Dedifferentiated amniotic fluid mesenchymal stem cell (primary cell): Measurements from ENCODE around the gene LITAF.

Experiments
- DNase-seq: peaks from one replicate; pipeline ENCODE4 v3.0.0-alpha.2; 2016; ENCODE audit errors: extremely low spot score

LITAF gene

DNA sequence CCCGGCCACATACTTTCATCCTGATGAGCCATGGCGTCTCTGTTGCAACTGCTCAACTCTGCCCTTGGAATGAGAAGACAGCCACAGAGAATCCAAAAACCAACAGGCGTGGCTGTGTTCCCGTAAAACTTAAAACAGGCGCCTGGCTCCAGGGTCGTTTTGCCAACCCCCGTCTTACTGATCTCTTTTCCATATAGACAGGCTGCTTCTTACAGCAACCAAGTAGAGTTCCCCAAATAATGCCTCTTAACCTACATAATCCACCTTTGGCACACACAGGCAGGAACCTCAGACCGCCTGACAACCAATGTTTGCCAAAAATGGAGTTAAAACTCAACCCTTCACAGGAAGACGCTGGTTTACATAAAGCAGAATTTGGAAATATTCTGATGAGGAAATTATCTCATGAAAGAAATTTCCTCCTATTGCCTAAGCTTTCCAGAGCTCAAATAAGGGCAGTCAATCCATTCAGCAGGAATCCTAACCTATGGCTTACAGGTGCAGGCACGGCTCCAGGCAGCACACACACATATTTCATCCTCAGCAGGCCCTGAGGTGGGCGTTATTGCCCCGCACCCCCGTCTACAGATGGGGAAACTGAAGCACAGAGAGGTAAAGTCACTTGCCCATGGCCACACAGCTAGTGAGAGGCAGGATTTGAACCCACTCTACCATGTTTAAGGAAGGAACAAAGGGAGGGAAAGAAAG, 35.8 kb downstream of the LITAF start:
- DNase-seq = no peak

DNA sequence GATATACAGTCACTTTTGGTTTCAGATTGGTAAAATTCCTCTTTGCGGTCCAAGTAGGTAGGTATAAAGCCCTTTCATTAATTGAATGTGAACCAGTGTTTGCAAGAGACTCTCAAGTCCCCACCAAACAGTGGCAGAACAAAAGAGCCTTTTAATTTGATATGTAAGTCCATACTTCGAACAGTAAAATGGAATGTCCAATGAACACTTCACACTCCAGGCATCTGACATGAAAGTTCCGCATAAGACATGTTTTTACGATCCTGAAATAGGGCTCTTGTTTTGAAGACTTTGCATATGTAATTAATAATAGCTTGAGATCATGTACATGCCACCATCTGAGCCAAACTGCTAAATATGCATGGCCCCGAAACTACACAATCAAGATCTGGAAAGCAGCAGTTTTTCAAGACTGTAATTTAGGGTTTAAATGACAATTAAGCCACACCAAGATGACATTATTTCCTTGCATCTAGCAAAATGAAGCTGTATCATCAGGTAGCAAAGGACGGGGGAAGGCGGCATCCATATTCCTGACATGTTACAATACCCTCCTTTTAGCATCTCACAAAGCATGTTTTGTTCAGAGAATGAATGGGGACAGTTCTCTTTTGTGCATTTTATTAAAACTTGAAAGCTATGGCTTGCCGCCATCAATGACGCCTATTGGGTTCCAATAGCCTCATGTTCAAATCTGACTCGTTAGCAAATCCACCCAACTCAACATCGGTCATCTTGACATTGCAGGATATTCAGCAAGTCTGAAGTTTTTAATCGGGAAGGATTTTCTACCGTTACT, 39.4 kb downstream of the LITAF start:
- no peak for DNase-seq

DNA sequence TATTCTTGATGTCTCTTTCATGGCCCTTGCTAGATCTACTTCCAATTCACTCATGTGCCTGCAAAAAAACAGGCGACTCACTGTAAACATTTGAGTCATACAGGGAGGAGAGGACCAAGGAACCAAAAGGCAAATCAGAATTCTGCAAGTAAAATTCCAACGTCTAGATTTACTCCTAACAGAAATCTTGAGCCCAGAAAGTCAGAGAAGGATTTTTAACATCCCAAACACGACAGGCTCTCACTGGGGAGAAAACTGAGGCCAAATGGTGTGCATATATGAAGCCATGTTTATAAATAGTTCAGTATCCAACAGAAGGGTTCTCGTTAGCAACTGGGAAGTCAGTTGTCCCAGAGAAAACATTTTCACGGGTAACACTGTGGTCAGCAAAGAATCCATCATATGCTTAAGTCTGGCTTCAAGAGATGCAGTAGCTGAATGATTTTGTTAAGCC, 40.1 kb downstream of the LITAF start:
- DNase-seq = peak; percentile 65

DNA sequence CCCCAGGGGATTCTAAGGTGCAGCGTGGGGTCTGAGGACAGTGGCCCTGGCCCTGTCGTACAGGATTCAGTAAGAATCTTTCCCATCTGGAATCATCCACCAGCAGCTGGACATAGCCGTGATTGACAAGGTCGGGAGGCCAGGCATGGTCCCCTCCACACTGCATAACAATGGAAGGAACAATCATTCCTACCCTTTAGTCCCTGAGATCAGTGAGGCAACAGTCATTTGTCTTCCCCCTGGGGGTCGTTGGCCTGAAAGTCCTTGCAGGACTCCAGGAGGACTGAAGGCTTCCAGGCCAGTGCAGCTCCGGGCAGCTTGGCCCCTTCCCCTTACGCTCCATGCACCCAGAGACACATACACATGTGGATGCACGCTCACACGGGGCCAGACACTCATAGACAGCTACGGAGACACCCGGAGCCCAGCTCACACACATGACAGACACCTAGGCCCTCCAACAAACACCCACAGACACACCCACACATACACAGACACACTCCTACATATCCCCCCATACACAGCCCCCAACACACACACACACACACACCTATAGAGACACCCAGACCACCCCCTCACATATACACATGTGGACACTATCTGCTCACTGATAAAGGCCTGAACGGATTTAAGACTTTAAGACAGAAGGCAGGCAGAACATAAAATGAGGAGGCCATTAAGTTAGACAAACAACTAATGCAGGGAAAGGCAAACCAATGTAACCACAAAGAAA, 42.9 kb downstream of the LITAF start:
- no peak for DNase-seq

DNA sequence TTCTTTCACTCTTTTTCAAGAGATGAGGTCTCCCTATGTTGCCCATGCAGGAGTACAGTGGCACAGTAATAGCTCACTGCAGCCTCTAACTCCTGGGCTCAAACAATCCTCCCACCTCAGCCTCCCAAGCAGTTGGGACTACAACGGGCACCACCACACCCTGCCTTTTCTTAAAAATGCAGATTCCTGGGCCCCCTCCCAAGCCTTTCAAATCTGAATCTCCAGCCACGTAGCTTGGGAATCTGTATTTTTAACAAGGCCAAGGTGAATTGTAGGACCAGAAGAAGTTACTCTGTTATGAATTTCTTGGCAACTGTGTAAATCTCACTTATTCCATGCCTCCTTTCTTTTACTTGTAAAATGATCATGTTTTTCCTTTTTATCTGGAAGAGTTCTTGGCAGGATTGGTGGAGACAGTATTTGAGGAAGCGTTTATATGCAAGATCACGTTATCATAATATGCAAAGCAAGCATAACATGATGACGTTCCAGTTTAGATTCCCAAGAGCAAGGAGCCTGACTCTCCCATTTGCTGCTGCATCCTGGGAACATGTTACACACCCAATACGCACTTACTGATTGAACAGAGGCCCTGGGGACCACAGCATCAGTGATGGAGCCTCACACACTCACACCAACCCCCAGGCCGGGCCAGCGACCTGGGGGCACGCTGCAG, 44.5 kb downstream of the LITAF start:
- no peak for DNase-seq

DNA sequence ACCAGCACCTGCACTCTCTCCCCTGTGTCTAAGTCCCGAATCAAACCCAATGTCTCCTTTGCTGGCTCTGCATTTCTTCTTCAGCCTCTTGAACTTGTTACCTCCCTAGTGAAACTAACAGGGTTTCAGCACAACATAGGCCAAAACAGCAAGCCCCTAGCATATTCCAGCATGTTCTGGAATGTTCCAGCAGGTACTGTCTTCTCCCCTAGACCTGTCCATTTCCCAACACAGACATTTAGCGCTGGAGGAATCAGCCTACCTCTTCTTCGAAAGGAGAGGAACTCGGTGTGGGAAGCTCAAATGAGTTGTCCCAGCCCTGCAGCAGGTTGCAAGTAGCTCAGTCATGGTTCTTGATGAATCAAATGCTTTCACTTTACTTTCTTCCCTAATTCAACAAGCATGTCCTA, 47.1 kb downstream of the LITAF start:
- DNase-seq = no peak

DNA sequence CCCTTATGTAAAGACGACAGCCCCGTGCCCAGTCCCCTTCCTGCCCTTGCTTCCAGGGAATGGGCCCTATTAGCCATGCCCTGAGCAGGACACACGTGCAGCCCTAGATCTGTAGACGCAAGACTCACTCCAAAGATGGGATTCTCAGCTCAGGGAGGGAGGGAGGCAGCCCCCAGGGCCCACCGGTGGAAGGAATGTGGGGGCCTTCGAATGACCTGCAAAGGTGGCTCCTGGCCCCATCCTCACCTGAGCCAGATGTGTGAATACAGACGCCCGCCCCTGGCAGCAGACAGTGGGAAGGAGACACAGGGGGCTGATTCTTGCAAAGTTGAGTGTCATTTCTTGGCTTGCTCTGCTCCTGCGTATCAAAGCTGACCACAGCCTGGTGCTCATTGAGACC, 47.8 kb downstream of the LITAF start:
- DNase-seq = no peak

DNA sequence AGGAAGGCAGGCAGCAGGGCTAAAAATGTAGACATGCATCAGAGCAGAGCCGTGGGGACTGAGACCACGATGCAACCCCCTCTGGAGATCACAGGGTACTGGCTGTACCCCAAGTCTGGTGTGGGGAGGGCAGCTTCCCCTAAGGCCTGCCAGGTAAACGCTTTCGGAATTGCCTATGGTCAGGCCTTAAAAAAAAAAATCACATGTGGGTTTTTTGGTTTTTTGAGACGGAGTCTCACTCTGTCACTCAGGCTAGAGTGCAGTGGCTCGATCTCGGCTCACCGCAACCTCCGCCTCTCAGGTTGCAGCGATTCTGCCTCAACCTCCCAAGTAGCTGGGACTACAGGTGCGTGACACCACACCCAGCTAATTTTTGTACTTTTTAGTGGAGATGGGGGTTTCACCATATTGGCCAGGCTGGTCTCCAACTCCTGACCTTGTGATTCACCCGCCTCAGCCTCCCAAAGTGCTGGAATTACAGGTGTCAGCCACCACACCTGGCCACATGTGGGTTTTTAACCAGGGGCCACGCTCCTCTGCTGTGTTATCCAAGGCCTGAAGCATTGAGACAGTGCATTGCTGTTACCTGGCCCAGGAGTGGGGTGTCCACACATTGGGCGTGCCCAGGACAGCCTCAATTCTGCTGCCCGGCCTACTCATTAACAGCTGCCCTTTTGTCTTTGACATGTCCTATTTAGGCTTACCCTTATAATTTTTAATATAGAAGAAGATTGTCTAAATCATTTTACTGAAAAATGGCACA, 50.4 kb downstream of the LITAF start:
- no peak for DNase-seq

DNA sequence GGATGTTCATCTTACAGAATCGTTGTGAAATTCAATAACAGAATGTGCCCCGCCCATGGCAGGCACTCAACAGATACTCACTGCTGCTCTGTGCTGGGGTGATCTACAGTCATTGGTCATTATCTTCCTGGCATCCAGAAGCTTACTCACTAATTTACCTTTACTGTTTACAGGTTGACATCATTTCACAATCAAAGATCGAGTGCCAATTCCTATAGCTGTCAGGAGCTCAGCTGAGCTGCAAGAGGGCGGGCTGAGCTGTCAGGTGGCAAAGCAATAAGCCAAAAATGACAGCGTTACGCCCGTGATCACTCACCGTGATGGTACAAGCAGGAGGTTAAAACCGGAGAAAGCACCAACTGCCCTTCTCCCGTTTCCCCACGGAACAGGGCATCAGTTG, 51.2 kb downstream of the LITAF start:
- no peak for DNase-seq

DNA sequence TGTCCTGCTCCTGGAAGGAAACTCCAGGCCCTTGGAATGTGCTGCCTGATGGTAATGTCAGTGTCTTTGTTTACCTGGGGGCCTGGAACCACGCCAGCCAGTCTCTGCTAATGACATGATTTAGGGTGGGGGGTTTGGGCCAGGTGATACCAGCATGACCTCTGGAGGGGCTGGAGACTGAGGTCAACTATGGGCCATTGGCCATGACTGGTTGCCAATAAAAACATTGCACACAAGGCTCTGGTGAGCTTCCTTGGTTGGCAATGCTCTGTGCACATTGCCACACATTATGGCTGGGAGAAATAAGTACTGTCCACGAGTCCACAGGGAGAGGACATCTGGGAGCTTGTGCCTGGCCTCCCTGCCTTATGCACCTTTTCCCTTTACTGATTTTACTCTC, 52.5 kb downstream of the LITAF start:
- DNase-seq = no peak

DNA sequence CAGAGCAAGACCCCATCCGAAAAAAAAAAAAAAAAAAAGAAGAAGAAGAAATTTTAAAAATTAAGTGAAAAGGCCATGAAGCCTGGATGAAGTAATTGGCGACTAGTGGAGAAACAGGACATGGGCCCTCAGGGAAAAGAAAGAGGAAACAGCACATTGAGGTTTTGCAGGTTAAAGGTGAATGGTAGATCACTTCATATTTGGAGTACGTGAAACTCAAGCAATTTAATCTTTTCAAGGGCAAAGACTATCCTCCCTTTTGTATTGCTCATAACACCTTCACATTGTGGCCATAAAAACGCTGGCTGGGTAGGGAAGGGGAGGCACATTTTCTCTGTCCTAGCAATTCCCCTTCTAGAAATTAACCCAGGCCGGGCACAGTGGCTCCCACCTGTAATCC, 53.1 kb downstream of the LITAF start:
- no peak for DNase-seq

DNA sequence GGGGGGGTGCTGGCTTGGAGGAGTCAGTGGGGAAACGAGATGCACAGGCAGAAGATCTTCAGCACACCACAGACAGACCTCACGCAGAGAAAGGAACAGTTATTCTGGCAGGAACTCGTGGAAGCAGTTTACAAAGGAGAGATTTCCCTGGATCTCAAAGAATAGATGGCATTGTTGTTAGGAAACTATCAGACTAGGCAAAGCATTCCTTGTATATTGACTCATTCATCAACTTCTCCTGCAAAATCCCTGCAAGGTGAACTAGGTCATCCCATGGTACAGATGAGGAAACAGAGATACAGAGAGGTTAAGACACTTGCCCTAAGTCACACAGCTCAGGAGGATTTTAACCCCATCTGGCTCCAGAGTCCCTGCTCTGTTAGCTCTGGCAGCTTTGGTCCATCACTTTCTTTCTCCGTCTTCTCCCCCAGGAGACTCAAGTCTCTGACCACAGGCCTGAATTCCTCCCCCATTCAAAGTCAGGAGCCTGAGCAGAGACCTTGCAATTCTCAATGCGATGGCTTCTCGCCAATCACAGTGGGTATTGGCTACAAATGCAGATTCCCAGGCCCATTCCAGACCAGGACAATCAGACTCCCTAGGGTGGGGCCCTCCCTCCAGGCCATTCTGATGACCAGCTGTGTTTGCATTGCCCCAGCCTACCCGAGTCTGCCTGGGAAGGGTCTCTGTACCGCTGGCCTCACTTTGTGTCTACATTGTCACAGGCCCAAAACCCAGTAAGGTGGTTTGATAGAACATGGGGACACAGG, 56.4 kb downstream of the LITAF start:
- no peak for DNase-seq

DNA sequence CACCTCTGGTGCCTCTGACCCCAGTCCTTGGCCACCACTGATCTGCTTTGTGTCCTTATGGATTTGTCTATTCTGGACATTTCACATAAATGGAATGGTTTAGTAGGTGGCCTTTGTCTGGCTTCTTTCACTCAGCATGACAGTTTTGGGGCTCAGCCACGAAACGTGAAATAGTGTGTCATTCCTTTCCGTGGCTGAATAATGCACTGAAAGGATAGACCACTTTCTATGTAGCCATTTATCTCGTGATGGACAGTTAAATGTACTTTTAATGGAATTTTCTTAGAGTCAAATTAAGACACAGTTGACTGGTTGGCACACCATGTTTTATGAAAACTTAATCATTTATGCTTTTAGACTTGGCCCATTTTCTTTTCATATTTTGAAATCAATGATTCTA, 57.4 kb downstream of the LITAF start:
- DNase-seq = no peak

DNA sequence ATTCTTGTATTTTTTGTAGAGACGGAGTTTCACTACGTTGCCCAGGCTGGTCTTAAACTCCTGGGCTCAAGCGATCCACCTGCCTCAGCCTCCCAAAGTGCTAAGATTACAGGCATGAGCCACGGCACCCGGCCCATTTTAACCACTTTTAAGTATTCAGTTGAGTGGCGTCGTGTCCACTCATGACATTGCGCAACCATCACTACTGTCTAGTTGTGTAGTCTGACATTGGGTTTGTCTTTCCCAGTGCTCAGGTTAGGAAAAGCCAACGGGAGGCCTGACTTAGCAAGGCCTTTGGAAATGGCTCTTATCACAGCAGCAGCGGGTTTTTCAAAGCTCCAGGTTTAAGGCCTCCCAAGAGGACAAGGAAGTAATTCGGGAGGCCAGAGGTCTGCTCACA, 58.7 kb downstream of the LITAF start:
- DNase-seq = no peak

DNA sequence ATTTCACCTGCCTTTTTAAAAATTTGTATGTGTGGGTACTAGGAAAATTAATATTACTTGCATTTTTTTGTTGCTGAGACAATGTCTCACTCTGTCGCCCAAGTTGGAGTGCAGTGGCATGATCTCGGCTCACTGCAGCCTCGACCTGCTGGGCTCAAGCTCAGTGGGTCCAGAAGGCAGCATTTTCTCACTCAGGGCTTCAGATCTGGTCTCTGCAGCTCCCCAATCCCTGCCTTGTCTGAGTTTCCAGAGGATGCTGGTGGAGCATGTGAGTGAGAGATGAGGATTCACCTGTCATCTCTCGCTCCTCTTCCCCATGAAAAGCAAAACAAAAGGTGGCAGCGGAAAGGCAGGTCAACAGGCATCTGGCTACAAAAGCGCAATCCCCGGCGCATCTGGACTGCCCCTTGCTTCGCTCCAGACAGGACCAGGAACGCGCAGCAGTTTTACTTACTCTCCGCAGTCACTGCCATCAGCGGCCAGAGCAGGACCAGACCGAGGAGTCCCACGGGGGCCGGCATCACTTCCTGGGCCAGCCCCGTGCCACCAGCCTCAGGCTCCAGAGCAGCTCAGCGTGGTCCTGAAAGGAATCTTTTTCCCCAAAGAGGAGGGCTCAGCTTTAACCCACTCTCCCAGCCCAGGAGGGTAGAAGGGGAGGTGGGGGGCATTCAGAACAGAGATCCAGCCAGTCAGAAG, 59.9 kb downstream of the LITAF start:
- no peak for DNase-seq

DNA sequence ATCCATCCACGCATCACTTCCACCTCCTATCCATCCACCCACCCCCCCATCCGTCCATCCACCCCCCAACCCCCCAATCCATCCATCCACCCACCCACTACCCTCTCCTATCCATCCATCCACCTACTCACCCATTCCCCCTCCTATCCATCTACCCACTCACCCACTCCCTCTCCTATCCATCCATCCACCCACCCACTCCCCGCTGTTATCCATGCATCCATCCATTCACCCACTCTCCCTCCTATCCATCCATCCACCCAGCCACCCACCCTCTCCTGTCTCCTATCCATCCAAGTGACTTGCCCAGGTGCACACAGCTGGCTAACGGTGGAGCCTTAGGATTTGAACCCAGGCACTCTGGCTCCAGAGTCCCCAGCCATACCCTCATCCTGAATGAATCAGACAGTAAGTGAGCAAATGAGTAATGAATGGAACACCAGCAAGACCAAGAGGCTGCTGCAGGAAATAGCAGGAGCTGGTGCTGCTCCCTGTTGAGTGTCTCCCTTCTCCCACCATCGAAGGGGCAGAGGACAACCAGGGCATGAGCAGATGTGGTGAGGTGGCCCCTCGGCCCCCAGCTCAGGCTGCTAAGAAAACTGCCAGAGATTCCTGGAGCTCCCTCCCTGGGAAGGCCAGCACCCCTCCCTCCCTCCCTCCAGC, 62.5 kb downstream of the LITAF start:
- no peak for DNase-seq

DNA sequence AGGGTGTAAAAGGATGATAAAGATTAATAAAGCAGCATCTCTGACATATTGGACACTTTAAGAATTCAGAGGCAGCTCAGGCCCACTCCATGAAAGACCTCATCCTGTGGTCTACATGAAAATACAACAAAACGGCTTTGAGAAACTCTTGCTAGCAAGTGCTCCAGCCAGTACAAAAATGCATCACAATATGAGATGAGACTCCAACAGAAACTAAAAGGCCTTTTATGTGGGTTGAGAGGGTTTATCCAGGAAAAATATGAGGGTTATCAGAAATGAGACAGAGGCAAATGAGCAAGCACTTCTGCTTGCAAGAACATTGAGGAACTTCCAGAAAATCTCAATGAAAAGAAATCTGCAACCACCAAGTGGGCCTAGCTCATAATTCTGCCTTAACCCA, 65.7 kb downstream of the LITAF start:
- DNase-seq = no peak

DNA sequence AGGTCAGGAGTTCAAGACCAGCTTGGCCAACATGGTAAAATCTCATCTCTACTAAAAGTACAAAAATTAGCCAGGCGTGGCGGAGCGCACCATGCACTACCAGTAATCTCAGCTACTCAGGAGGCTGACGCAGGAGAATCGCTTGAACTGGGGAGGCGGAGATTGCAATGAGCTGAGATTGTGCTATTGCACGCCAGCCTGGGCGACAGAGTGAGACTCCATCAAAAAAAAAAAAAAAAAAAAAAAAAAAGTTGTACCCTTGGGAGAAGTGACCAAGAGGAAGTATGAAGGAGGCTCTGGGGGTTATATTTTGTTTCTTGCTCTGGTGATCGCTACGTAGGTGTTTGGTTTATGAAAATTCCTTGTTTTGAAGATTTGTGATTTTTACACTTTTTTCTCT, 66.3 kb downstream of the LITAF start:
- no peak for DNase-seq

DNA sequence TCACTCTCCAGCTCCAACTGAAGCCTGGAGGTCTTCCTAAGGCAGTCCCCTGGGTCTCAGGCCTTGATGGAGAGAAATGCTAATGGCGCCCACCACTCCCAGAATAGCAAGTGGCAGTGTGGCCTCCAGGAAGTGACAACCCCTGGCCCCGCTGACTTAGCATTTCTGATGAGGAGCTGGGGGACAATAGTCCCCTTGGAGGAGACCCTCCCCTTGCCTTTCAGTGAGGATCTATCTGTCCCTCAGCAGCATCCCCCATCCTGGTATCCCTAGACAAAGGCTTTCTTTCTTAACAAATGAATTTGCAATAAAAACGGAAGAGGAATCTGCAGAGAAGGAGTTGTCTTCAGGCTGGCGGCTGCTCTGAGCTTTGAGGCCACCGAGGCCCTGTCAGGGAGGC, 68.8 kb downstream of the LITAF start:
- no peak for DNase-seq
